GM19438 (cell line): ENCODE data around the gene APOL5.
"Not testable (repeated sequence)": the region's sequence is repeated elsewhere in the genome, so short reads cannot be mapped to it uniquely, and the experiment has no call there.

Experiments used
- ATAC-seq: cut with Tn5 transposase; IDR thresholded peaks from one replicate; pipeline ENCODE4 v1.9.1; 2021; ENCODE audit warnings: low read depth; ENCODE audit not compliant: unreplicated experiment

Gene APOL5

GRCh38 chr22:35708453-35708852 lies 9.2 kb upstream of the APOL5 start:
- no peak for ATAC-seq

GRCh38 chr22:35708917-35709316 lies 8.8 kb upstream of the APOL5 start:
- no peak for ATAC-seq

- no peak for ATAC-seq
Observed at GRCh38 chr22:35711336-35711735, 6.3 kb upstream of the APOL5 start.

- ATAC-seq: no peak
Observed at GRCh38 chr22:35712672-35713071, 5.0 kb upstream of the APOL5 start.

GRCh38 chr22:35719212-35719875 lies 1.7 kb downstream of the APOL5 start:
- ATAC-seq: no peak

- no peak for ATAC-seq
Observed at GRCh38 chr22:35721960-35722359, 4.3 kb downstream of the APOL5 start.

- ATAC-seq: no peak
Observed at GRCh38 chr22:35725521-35725920, 7.8 kb downstream of the APOL5 start.

- ATAC-seq: no peak
Observed at GRCh38 chr22:35726398-35726797, 8.7 kb downstream of the APOL5 start.

GRCh38 chr22:35726933-35727332 lies 9.3 kb downstream of the APOL5 start:
- ATAC-seq: no peak

GRCh38 chr22:35727436-35727835 lies 9.8 kb downstream of the APOL5 start:
- no peak for ATAC-seq

- ATAC-seq: no peak
Observed at GRCh38 chr22:35728639-35729308, 11.1 kb downstream of the APOL5 start.

- no peak for ATAC-seq
Observed at GRCh38 chr22:35729309-35729698, 11.6 kb downstream of the APOL5 start.

GRCh38 chr22:35731321-35731720 lies 13.6 kb downstream of the APOL5 start:
- ATAC-seq: no peak

GRCh38 chr22:35732116-35732515 lies 14.4 kb downstream of the APOL5 start:
- ATAC-seq: no peak

- no peak for ATAC-seq
Observed at GRCh38 chr22:35733036-35733435, 15.4 kb downstream of the APOL5 start.

- ATAC-seq: no peak
Observed at GRCh38 chr22:35733791-35734516, 16.3 kb downstream of the APOL5 start.

- no peak for ATAC-seq
Observed at GRCh38 chr22:35734517-35734827, 16.8 kb downstream of the APOL5 start.

- ATAC-seq: no peak
Observed at GRCh38 chr22:35735542-35735941, 17.9 kb downstream of the APOL5 start.

GRCh38 chr22:35736166-35736565 lies 18.5 kb downstream of the APOL5 start:
- ATAC-seq: no peak

- no peak for ATAC-seq
Observed at GRCh38 chr22:35736701-35737100, 19.0 kb downstream of the APOL5 start.

GRCh38 chr22:35737886-35738285 lies 20.2 kb downstream of the APOL5 start:
- ATAC-seq: not testable (repeated sequence)
